Bronchial epithelial cell (primary cell): ENCODE results near the gene SNX32. TPM values are rescaled to one million over a fixed set of nuclear protein-coding genes. Genes with fewer than 3 reads are reported as not detected.

ENCODE experiments used
- DNase-seq: peaks from one replicate; pipeline ENCODE4 v3.0.0-alpha.2; 2010; ENCODE audit warnings: low read depth
- FAIRE-seq: peaks from 2 replicates; lab custom pipeline; 2011; peaks lifted over from hg19 to GRCh38; lab: Jason Lieb, UNC
- H3K27me3 ChIP-seq: 2 replicates; pipeline ENCODE4 v1.5.1; 2011; ENCODE audit warnings: low read length; ENCODE audit not compliant: control insufficient read depth, insufficient read depth
- H3K36me3 ChIP-seq: 2 replicates; pipeline ENCODE4 v1.5.1; 2011; ENCODE audit warnings: low read length; ENCODE audit not compliant: control insufficient read depth, insufficient read depth
- H3K4me3 ChIP-seq: 2 replicates; pipeline ENCODE4 v1.5.1; 2011; ENCODE audit warnings: mild to moderate bottlenecking, low read depth, low read length, control low read depth
- CTCF ChIP-seq: IDR thresholded peaks from 2 replicates; pipeline ENCODE4 v1.5.1; 2011; ENCODE audit warnings: mild to moderate bottlenecking, moderate library complexity, low read length, control low read depth, inconsistent platforms; ENCODE audit not compliant: insufficient read depth, severe bottlenecking
- total RNA-seq: library from RNA; depleted of rRNA; stranded (reverse); fragments of >200 nt; gene quantifications from 2 replicates; pipeline ENCODE4 v1.2.1, GENCODE V29; 2014

SNX32 gene
- total RNA-seq, 1 donor from 2014 or later = not detected

DNA sequence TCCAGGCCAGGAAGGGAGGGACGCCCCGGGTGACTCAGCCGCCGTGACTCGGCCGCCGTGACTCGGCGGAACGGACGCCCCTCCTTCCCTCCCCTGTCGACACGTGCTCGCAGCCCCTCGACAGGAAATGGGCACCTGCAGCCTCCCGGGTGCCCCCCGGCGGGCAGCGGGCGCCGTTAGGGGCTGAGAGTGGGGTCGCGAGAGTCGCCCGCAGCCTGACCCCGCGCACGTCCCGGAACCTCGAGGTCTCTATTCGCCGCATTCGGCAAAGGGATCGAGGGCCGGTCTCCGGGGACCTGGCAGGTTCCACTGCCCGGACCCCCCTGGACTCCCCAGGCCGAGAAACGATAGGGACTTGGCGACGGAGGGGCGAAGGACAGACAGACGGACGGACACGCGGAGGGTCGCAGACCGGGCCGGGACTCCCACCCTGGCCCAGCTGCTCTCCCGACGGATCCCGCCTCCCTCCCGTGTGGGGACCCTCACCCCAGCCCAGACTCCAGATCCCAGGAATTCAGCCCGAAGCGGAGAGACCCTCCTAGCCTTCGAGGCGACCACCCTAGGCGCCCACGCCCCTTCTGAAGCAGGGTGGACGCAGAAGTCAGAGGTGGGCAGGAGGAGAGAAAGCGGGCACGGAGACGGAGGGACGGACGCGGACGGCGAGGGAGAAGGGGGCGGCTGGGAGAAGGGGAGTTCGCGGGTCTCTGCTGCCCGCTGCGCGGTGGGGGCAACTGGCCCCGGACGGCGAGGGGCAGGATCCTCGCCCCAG is 65.8 kb downstream of the SNX32 start:
- DNase-seq (no peak), FAIRE-seq (no peak)
- Histone ChIP-seq H3K27me3 (no peaks in the 10 kb centered on the region), H3K36me3 (peaks cover 15% of the 10 kb centered on the region), H3K4me3 (peak overlapping the region; percentile 100)
- no peak for TF ChIP-seq CTCF

DNA sequence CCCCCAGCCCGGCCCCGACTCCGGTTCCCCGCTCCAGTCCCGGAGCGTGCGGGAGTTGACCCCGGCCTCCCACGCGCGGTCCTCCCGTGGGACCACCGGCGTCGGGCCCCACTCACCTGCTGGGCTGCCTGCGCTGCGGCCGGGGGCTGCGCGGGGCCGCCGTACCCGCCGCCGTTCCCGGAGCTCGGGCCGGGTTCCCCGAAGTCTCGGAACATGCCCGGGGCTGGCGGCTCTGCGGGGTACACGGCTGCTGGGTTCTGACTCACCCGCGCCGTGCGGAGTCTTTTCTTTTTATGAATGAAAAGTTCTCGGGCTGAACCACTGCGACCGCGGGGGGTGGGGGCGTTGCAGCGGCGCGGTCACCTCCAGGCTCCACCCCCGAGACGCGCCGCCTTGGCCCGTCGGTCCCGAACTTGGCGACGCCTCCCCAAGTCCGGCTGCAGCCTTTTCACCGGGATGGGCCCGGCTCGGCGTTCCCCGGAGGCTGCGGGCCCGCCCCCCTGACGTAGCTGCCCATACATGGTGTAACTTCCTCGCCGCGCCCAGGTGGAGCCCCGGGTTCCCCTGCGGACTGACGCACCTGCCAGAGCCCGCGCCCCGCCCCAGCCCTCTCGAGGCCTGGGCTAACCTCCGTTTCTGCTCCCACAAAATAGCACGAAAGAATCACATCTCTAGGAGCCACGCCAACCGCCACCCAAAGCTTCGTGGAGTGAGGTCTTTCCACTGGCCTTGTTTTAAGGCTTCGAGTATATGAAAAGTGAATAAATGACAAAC is 66.5 kb downstream of the SNX32 start, which contains the start of gene FOSL1:
TSS of gene FOSL1 (minus strand) at position 264 of the 774 bp plus-strand sequence. CDS start at position 215, 49 bp downstream.
- FAIRE-seq = no peak
- TF ChIP-seq CTCF = no peak
- no peaks in the 10 kb centered on the region for H3K27me3 ChIP-seq
- peak within 1 kb of the TSS; percentile 100 for H3K4me3 ChIP-seq
- DNase-seq = peak; percentile 93
- peaks cover 14% of the 10 kb centered on the region for H3K36me3 ChIP-seq

DNA sequence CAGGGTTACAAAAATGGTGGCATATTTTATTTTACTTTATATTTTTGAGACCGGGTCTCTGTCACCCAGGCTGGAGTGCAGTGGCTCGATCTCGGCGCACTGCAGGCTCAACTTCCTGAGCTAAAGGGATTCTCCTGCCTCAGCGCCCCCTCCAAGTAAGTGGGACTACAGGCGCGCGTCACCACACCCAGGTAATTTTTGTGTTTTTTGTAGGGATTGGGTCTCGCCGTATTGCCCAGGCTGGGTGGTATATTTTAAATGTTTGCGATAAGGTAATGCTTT is 67.1 kb downstream of the SNX32 start:
- DNase-seq (no peak), FAIRE-seq (no peak)
- no peak for TF ChIP-seq CTCF
- Histone ChIP-seq H3K4me3 (no peak overlapping the region), H3K27me3 (no peaks in the 10 kb centered on the region), H3K36me3 (peaks cover 10% of the 10 kb centered on the region)

- Histone ChIP-seq H3K27me3 (no peaks in the 10 kb centered on the region), H3K36me3 (no peaks in the 10 kb centered on the region), H3K4me3 (no peak overlapping the region)
- TF ChIP-seq CTCF = no peak
- peak; percentile 71 for DNase-seq
- no peak for FAIRE-seq
Observed at GRCh38 chr11:65903068-65903481, 69.3 kb downstream of the SNX32 start.

Other genes starting within 250 kb of the SNX32 start
- gene KCNK7, start 238.2 kb upstream of the SNX32 start, total RNA-seq = 0.79 and 4.1 TPM in 2 replicates
- gene MAP3K11, start 219.7 kb upstream of the SNX32 start, total RNA-seq = 11.1 and 18.6 TPM in 2 replicates
- 5.3 and 10.2 TPM in 2 replicates for gene PCNX3, start 218.2 kb upstream of the SNX32 start, total RNA-seq
- 11.1 and 15.1 TPM in 2 replicates for gene SIPA1, start 195.9 kb upstream of the SNX32 start, total RNA-seq
- gene RELA, start 171.0 kb upstream of the SNX32 start, total RNA-seq = 9.5 and 15.2 TPM in 2 replicates
- gene KAT5, start 121.7 kb upstream of the SNX32 start, total RNA-seq = 34.8 and 37.6 TPM in 2 replicates
- 19.8 and 21.1 TPM in 2 replicates for gene RNASEH2C, start 113.2 kb upstream of the SNX32 start, total RNA-seq
- 6.1 and 8.4 TPM in 2 replicates for gene AP5B1, start 53.0 kb upstream of the SNX32 start, total RNA-seq
- 6.3 and 17.8 TPM in 2 replicates for gene OVOL1, start 46.9 kb upstream of the SNX32 start, total RNA-seq
- gene CFL1, start 24.2 kb downstream of the SNX32 start, total RNA-seq = 764 and 971 TPM in 2 replicates
- 58.4 and 63.8 TPM in 2 replicates for gene MUS81, start 26.5 kb downstream of the SNX32 start, total RNA-seq
- gene EFEMP2, start 38.8 kb downstream of the SNX32 start, total RNA-seq = 2.9 and 5.6 TPM in 2 replicates
- gene CTSW, start 45.9 kb downstream of the SNX32 start, total RNA-seq = not detected in 2 replicates
- gene FIBP, start 54.5 kb downstream of the SNX32 start, total RNA-seq = 103 and 157 TPM in 2 replicates
- gene CCDC85B, start 56.7 kb downstream of the SNX32 start, total RNA-seq = 19.6 and 29.7 TPM in 2 replicates
- gene FOSL1, start 66.4 kb downstream of the SNX32 start, total RNA-seq = 2.6 and 3.1 TPM in 2 replicates
- gene C11orf68, start 85.1 kb downstream of the SNX32 start, total RNA-seq = 8.4 and 12.9 TPM in 2 replicates
- 176 and 429 TPM in 2 replicates for gene DRAP1, start 85.5 kb downstream of the SNX32 start, total RNA-seq
- under 0.01 TPM in 1 of 2 replicates, not detected in the other for gene TSGA10IP, start 111.5 kb downstream of the SNX32 start, total RNA-seq
- 32.4 and 51.7 TPM in 2 replicates for gene SART1, start 127.8 kb downstream of the SNX32 start, total RNA-seq
- gene EIF1AD, start 168.2 kb downstream of the SNX32 start, total RNA-seq = 39.7 and 44.5 TPM in 2 replicates
- 8.4 and 14.0 TPM in 2 replicates for gene BANF1, start 168.5 kb downstream of the SNX32 start, total RNA-seq
- gene CST6, start 178.0 kb downstream of the SNX32 start, total RNA-seq = 3.9 and 4.4 TPM in 2 replicates
- 0.26 TPM in 1 of 2 replicates, not detected in the other for gene CATSPER1, start 192.5 kb downstream of the SNX32 start, total RNA-seq
- not detected in 2 replicates for gene GAL3ST3, start 215.2 kb downstream of the SNX32 start, total RNA-seq
- gene SF3B2, start 218.4 kb downstream of the SNX32 start, total RNA-seq = 88.2 and 91.0 TPM in 2 replicates
- 6.8 and 7.0 TPM in 2 replicates for gene PACS1, start 236.3 kb downstream of the SNX32 start, total RNA-seq